NCI-H2196 (cell line): ENCODE data around the gene CREG1.
"Not testable (repeated sequence)": the region's sequence is repeated elsewhere in the genome, so short reads cannot be mapped to it uniquely, and the experiment has no call there.

Source experiments
- DNase-seq: peaks from one replicate; lab custom pipeline; 2025; ENCODE audit not compliant: unreplicated experiment; lab: John Stamatoyannopoulos, UW

Gene CREG1

DNA sequence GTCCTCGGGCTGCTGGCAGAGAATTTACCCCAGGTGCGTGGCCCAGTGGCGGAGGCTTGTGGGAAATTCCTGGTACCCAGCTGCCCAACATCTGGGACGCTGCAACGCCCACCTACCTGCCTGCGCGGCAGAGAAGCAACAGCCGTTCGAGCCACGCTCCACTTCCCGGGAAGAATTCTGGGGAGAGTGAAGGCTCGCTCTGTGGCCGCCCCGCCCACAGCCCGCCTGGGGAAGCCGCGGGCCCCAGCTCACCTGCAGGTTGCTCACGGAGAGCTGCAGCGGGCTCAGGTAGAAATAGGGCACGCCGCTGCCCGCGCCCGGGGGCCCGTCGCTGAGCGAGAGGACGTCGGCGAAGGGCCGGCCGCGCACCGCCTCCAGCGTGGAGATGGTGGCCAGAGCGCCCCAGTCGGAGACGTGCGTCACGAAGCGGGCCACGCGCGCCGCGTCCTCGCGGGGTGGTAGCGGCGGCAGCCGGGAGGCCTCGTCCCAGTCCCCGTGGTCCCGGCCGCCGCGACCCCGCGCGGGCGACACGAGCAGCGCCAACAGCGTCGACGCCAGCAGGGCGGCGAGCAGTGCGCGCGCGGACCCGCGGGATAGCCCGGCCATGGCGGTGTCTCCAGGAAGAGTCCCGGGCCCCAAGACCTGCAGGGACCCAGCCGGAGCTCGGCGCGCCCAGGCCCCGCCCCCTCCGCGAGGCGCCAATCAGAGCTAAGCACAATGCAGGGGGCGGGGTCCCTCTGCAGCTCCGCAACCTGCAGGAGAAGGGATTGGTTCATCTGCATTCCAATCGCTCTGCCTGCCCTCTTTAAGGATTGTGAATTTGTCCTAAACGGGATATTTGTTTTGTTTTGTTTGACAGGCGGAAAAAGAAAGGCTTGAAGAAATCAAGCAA, at the start of gene CREG1:
TSS of gene CREG1 (minus strand) at position 627 of the 892 bp plus-strand sequence.
- peak; percentile 88 for DNase-seq

DNA sequence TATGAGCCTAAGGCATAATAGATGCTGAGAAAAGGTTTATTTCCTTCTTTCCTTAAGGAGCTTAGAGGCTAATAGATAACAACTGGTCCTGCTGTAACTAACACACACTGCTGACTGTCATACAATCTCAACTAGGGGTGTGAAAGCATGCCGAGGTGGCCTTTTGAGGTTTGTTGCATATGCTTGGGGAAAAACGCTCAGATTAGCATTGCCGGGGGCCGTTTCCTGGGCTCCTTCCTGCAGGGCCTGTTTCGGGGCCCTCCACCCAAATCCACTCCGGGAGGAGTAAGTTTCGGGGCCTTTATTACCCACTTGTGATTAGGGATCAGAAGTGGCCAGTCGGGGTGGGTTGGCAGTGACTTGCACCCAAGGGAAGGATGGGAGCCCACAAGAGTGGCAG, 49.3 kb upstream of the CREG1 start:
- no peak for DNase-seq

DNA sequence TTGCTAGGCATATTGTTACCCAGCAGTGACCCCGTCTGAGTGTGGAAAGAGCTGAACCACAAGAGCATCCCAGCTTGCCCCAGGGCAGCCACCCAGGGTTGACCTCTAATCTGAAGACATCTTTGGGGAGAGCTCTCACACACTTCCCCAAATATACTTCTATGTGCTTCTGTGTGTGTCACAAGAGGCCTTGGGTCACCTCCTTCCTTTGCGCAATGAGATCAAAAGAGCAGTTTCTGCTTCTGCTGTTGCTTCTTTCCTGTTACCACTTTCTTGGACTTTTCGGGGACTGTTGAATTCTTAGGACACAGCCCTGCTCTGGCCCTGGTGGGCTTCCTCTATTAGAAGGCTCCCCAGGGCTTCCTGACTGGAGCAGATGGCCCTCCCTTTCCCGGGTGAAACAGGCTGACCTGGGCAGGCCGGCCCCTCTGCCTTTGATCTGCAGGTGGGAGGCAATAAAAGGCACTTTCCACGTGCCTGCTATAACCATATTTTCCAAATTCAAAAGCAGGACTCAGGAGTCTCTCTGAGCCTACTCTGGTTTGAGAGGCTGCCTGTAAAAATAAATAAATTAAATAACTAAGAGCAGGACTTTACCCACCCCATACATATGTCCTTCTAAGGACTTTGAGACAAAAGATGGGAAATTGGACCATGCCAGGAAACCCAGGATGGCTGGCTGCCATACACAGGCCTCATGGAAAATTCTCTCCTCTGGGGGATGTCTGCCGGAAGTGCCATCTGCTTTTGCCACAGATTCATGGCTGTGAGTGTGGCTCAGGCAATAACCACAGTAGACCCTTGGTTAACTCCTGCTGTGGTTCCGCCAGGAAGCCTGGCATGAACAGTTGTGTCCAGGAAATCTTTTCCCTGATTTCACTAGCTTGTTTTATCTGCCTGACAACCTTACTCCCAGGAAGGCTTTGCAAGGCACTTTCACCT, 48.2 kb upstream of the CREG1 start:
- DNase-seq, result no peak

DNA sequence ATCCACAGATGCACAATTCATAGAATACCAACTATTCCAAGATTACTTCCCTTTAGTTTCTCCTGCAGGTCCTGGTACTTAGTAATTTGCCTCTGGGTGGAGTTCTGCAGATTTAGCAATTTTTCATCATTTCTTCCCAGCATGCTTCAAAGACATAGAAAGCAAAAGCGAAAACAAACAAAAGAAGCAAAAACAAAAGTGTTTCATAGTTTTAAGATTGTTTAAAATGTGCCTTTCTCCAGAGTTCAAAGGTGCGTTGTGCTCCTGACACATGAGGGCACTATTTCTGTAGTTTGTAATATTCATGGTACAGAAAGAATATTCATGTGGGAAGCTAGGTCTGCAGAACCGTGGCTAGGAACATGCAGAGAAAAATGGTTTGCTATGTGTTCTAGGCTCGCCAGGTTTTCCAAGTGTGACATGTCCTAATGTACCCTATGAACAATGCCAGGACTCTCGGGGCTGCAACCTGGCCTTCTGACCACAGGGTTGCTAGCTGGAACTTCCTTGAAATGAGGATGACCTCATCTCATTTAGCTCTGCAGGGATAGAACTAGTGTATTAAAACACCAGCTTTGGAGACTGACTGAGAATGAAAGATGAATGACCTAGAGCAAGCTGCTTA, 46.5 kb upstream of the CREG1 start:
- DNase-seq, result peak; percentile 22

DNA sequence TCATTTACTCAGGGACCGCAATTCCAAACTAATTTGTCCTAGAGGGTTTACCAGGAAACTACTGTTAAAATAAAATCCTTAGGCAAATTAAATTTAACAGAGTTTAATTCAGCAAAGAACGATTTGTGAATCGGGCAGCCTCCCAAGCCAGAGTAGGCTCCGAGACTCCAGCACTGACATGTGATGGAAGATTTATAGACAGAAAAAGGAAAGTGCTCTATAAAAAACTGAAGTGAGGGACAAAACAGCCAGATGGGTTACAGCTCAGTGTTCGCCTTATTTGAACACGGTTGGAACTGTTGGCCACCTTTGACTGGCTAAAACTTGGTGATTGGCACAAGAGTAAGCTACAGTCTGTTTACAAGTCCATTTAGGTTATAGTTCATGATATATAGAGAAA, 41.3 kb upstream of the CREG1 start:
- DNase-seq, result no peak

DNA sequence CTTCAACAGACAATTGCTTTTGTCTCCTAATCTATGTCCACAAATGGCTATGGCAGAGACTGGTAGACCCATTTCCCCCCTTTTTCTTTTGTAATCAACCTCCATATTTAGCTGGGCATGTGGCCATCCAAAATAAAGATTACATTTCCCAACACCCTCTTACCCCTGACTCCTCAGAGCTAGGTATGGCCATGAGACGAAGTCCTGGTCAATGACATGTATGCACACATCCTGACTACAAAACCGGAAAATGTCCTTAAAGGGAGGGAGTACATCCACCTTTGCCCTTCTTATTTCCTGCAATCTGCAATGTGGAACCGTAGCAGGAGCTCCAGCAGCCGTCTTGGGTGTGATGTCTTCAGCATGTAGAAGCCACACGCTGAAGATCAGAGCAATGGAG, 40.3 kb upstream of the CREG1 start:
- DNase-seq, result no peak

DNA sequence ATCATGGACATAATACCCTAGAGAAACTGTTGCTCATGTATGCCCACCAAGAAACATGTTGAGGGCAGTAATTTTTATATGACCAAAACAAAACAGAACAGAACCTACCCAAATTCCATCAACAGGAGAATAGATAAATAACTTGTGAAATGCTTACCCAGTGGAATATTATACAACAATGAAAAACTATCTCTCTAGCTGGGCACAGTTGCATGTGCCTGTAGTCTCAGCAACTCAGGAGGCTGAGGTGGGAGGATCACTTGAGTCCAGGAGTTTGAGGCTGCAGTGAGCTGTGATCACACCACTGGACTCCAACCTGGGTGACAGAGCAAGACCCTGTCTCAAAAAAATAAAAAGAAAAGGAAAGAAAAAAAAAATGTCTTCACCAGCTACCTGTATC, 38.9 kb upstream of the CREG1 start:
- no peak for DNase-seq

DNA sequence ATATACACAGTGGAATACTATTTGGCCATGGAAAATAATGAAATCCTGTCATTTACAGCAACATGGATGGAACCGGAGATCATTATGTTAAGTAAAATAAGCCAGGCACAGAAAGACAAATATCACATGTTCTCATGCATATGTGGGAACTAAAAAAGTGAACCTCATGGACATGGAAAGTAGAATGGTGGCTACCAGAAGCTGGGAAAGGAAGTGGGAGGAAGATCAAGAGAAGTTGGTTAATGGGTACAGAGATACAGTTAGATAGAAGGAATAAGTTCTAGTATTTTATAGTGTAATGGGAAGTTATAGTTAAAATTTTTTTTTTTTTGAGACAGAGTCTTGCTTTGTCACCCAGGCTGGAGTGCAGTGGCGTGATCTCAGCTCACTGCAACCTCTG, 34.8 kb upstream of the CREG1 start:
- DNase-seq, result no peak

DNA sequence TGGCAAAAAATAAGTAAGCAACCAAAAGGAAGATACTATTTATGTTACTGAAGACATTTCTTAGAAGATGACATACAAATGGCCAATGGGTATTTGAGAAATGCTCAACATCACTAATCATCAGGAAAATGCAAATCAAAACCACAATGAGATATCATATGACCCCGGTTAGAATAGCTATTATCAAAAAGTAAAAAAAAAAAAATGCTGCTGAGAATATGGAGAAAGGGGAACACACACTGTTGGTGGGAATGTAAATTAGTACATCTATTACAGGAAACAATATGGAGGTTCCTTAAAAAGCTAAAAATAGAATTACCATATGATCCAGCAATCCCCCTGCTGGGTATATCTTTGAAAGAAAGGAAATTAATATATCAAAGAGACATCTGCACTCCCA, 34.3 kb upstream of the CREG1 start:
- no peak for DNase-seq

DNA sequence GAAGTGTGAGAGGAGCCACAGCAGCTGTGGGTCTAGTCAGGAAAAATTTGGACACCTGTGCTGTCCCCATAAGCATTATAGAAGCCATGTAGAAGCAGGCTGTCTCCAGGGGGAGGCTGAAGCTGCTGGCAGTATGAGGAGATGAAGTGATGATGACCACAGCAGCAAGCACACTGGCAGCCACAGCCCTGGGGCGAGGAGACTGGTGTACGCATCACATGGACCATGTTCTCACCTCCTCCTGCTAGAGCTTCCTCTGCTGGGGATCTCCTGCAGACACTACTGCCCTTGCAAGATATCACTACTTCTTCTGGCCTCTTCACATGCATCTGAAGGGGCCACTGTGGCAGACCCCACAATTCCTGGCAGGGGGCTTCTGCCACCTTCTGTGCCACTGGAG, 33.8 kb upstream of the CREG1 start:
- DNase-seq, result no peak

DNA sequence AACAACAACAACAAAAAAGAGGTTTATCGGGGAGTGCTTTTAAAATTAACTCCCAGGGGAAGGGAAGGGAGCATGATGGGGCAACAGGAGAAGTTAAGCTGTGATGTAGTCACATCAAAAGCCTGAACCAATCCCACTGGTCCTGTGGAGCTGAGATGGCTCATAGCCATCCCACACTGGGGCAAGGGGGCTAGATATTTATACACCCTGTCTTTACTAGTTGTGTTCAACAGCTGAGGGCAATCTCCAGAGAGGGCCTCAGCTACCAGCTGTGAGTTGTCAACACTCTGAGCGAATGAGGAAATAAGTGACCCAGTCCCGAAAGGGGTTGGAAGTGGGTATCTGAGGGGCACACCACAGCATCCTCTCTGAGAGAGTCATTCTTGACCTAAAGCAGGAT, 31.0 kb upstream of the CREG1 start:
- DNase-seq, result no peak

DNA sequence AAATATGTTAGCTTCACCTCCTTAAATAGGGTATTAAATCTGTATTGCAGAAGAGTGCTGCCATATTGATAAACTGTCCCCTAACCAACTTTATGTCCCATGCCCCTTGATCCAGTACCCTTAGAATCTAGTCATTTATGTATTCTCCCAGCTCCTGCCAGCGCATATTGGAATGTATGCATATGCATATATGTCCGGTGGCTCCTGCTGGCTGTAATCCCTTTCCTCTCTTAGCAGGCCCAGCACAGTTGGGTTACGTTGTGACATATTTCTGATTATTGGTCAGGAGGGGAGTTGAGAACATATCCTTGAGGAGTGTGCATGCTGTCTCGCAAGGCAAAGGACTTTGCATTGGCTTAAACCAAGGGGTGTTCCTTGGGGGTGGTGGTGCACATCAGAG, 29.2 kb upstream of the CREG1 start:
- no peak for DNase-seq

DNA sequence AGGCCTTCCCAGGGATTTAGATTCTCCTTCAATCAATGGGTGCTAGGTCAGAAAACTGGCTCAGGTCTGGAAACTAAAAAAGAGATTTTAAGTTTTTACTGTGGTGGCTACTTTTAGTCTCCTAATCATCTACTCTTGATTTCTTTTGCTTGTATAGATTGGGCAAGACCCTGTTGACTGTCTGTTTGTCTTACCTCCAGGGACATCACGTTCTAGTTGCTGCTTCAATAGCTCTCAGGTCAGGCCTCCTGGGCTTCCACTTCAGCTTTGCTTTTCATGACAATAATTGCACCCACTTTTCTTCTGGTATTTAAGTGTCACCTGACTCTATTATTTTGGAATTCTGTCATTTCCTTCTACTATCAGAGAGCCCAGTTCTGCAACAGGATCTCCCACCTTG, 28.5 kb upstream of the CREG1 start:
- DNase-seq, result no peak

DNA sequence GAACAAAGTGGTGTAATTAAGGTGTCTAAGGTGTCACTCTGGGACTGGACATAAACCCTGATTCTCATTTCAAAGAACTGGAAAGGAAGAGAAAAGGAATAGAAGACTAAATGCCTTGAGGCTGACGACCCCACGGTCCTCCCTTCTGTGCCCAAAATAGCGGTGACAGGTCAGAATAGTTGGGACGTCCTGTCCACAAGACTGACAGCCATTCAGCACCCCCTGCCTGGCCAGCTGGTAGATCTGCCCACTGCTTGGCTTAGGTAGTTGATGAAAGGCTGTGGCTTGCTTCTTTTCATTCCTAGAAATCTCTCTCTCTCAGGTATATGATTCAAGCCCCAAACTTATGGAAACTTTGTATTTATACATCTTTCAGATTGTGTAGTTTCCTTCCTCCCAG, 26.4 kb upstream of the CREG1 start:
- no peak for DNase-seq

DNA sequence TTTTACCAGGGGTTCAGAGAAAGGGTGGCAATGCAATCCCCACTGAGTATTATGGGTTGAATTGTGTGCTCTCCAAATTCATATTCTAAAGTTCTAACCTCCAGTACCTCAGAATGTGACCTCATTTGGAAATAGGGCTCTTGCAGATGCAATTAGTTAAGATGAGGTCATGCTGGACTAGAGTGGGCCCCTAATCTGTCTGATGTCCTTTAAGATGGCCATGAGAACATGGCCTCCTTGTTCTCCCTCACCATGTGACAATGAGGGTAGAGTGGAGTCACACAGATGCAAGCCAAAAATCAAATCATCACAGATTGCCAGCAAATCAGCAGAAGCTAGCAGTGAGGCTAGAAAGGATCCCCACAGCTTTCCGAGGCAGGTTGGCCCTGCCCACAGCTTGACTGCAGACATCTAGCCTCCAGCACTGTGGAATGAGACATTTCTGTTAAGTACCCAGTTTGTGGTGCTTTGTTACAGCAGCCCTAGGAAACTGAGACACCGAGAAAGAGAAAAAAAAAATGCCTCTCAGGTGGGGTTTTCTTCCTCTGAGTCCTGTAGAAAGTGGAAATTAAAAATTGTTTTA, 25.5 kb upstream of the CREG1 start:
- DNase-seq, result no peak

DNA sequence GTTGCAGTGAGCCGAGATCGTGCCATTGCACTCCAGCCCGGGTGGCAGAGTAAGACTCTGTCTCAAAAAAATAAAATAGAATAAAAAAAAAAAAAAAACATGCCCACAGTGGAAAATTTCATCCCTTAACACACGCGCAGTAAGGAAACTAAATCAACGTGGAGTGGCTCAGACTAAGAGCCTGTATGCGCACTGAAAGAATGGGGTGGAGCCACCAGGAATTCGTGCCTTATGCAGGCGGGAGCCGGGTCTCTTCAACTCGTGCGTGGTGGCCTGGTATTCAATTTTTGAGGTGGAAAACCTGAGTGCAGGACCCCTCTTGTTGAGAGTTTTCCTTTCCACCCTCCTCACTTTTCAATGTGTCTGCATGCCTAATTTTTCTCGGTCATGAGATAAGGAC, 22.1 kb upstream of the CREG1 start:
- DNase-seq, result no peak

DNA sequence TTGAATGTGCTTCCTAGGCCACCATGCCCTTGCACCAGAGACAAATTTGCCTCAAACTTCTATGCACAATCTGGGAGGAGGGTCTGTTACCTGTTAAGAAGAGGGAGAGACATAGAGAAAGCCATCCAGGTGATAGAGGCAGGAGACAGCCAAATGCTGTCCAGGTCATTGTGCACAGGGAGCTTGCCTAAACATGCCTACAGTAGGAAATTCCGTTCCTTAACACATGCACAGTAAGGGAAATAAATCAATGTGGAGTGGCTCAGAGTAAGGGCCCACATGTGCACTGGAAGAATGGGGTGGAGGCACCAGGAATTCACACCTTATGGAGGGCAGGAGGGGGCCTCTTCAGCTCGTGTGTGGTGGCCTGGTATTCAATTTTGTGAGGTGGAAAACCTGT, 19.5 kb upstream of the CREG1 start:
- DNase-seq, result no peak

DNA sequence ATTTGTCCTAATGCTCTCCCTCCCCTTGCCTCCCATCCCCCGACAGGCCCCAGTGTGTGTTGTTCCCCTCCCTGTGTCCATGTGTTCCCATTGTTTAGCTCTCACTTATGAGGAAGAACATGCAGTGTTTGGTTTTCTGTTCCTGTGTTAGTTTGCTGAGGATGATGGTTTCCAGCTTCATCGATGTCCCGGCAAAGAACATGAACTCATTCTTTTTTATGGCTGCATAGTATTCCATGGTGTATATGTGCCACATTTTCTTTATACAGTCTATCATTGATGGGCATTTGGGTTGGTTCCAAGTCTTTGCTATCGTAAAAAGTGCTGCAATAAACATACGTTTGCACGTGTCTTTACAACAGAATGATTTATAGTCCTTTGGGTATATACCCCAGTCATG, 17.1 kb upstream of the CREG1 start:
- not testable (repeated sequence) for DNase-seq

DNA sequence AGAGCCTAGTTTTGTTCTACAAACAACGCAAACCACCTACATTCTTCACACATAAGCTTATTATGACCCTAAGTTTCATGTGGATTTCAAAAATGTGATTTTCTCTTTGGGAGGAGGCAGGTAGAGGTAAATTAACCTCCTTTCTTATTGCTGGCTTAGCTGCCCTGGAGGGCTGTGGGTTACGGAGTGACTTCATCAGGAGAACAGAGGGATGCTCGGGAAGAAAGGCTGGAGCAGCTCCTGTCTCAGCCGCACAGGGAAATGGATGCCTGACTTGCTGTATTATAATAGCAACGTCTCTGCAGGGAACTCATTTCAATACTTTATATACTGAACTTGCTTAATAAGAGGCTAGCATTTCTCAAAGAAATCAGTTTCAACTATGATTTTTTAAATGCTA, 14.1 kb upstream of the CREG1 start:
- DNase-seq, result no peak

DNA sequence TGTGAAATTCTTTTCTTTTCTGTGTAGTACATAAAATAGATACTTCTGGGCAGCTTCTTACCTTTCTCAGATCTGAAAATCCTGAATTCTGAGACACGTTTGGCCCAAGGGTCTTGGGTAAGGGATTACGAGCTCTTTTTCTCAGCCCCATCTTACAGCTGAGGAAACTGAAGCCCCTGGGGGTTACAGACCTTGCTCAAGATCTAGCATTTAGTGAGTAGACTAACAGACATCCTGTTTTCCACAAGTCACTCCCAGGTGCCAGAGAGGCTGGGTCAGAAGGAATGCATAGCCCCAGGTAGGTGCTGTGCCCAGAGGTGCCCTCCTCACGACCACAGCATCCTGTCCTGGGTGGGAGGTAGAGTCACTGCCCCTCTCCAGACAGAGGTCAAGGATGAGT, 13.2 kb upstream of the CREG1 start:
- DNase-seq, result no peak

DNA sequence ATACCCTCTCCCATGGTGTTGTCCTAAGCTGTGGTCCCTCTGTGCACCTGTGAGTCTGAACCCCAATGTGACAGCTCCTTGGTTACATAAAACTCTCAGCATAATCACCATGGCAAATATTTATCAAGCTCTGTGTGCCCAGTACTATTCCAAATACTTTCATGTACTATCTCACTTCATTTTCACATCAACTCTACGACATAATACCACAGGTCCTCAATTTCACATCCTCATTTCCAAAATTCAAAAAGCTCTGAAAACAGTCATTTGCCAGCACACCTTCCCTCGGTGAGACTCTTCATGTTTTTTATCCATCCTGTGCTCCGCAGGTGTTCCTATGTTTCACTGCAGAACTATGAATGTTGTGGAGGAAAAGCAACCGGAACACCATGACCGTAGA, 12.4 kb upstream of the CREG1 start:
- no peak for DNase-seq
